ENCODE data around the gene TMEM25. TPM values are rescaled to one million over a fixed set of nuclear protein-coding genes. Genes with fewer than 3 reads are reported as not detected.
"Not testable (repeated sequence)": the region's sequence is repeated elsewhere in the genome, so short reads cannot be mapped to it uniquely, and the experiment has no call there.

Gene TMEM25
- total RNA-seq, 1 donor from 2014 or later = 20.9 TPM

GRCh38 chr11:118572061-118572980 lies 41.3 kb downstream of the TMEM25 start, which contains the start of gene ARCN1:
TSS of gene ARCN1 (plus strand) at chr11:118572409. CDS start at chr11:118572548, 139 bp downstream.
- peak; percentile 93 for ATAC-seq
- intact Hi-C loops (cut with DNase I) = no loop called here
- DNase-seq (ENCODE audit: low spot score) = peak; percentile 88

DNA sequence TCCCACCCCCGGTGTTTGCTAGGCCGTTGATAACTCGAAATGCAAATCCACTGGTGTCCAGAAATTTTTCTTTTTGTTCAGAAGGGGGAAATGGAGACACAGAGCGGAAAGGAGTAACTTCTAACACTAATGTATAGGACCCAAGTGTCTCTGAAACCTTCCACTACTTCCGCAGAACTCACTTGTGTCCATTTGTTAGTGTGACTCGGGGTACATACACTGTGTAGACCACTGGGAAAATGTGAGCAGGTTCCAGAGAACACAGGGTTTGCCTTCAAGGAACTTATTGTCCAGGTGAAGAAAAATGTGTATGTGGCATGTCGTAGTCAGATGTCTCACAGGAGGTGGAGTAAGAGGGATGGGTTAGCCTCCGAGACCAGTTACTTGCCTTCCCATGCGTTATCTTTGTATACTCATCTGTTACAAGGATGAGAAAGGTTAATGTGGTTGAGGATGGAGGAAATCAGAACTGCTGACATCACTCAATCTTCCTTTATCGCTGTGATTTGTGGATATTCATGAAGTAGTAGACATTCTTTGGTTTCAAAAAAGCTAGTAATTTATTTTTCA lies 42.1 kb downstream of the TMEM25 start:
- DNase-seq (ENCODE audit: low spot score) = no peak
- intact Hi-C loops (cut with DNase I) = no loop called here
- peak; percentile 20 for ATAC-seq

DNA sequence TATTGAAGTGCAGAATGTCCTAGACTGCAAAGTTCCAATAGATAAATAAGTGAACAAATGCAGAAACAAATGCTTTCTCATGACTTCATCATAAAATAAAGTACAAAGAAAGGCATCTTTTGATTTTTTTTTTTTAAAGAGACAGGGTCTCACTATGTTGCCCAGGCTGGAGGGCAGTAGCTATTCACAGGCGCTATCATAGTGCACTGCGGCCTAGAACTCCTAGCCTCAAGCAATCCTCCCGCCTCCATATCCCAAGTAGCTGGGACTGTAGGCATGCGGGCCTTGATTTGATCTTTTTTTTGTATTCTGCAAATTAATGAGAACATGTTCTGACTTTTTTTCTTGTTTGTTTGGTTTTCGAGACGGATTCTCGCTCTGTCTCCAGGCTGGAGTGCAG lies 43.6 kb downstream of the TMEM25 start:
- intact Hi-C loops (cut with DNase I) = no loop called here
- no peak for DNase-seq (ENCODE audit: low spot score)
- ATAC-seq = no peak

- intact Hi-C loops (cut with DNase I) = not testable (repeated sequence)
Measured at GRCh38 chr11:118577995-118578394, 47.0 kb downstream of the TMEM25 start.

GRCh38 chr11:118581057-118581456 lies 50.1 kb downstream of the TMEM25 start:
- DNase-seq (ENCODE audit: low spot score) = no peak
- ATAC-seq = no peak
- intact Hi-C loops (cut with DNase I) = no loop called here

More at GRCh38 chr11:118577995-118578394, 47.0 kb downstream of the TMEM25 start:
- DNase-seq (ENCODE audit: low spot score); ATAC-seq: not testable (repeated sequence)

Other genes starting within 250 kb of the TMEM25 start
- 2.5 TPM for gene CD3E, start 226.5 kb upstream of the TMEM25 start, total RNA-seq
- gene CD3D, start 188.5 kb upstream of the TMEM25 start, total RNA-seq = 3.8 TPM
- 1.2 TPM for gene CD3G, start 186.8 kb upstream of the TMEM25 start, total RNA-seq
- 40.8 TPM for gene UBE4A, start 171.6 kb upstream of the TMEM25 start, total RNA-seq
- gene ATP5MG, start 129.6 kb upstream of the TMEM25 start, total RNA-seq = 117 TPM
- 132 TPM for gene KMT2A, start 94.7 kb upstream of the TMEM25 start, total RNA-seq
- gene TTC36, start 3.7 kb upstream of the TMEM25 start, total RNA-seq = 0.71 TPM
- 22.2 TPM for gene IFT46, start 34.7 kb downstream of the TMEM25 start, total RNA-seq
- gene ARCN1, start 41.2 kb downstream of the TMEM25 start, total RNA-seq = 135 TPM
- gene PHLDB1, start 76.4 kb downstream of the TMEM25 start, total RNA-seq = 419 TPM
- gene TREH, start 148.5 kb downstream of the TMEM25 start, total RNA-seq = not detected